Heart left ventricle (tissue), 13 donors: ENCODE results near the gene RASL10A.
"Not testable (repeated sequence)": the region's sequence is repeated elsewhere in the genome, so short reads cannot be mapped to it uniquely, and the experiment has no call there.

Source experiments
- POLR2A ChIP-seq, 2 donors: fragments of 450-650 bp; IDR thresholded peaks; one replicate each; pipeline ENCODE4 v1.6.1; 2017; ENCODE audit warnings: antibody characterized with exemption in 2 of 2, mild to moderate bottlenecking in 2 of 2, moderate library complexity in 2 of 2
- TF ChIP-seq, protein P1 (sequence below), 12 donors: fragments of 200-600 bp; sonication (generic) in 4 of 12; IDR thresholded peaks; one replicate each; pipeline versions ENCODE4 v1.5.0 to v1.8.0; 2018 to 2022; ENCODE audit warnings: antibody characterized with exemption in 12 of 12, mild to moderate bottlenecking in 5 of 12
- donor health status: ischemic (EF 13 %, LVEDD 7.1; RV severe dilation, severe dysfunction).
- donor health status: DM: no; HTN: yes; CAD: no.
- donor health status: DM: no; HTN: no; CAD: no.
- donor health status: ischemic (EF 25% LVEDD 6.9; RV normal size, moderate dysfunction).
- donor health status: ischemic (EF 25% LVEDD 5.7; RV mildly dilated, moderate dysfunction).
- donor health status: ischemic (EF 35%, LVEDD 5.7; RV mildly dilated, moderate dysfunction).
- donor health status: nonischemic (EF 11% LVEDD 7.7; RV severe dilation, severe dysfunction).
- donor health status: DM: yes; HTN: yes; CAD: no.
- donor health status: PGD.
- donor health status: ischemic (EF 29% LVEDD 5.4; RV normal size, mild dysfunction).
- donor health status: nonischemic (EF 23%, LVEDD 6.1; RV moderate dilation, normal function).

DNA sequence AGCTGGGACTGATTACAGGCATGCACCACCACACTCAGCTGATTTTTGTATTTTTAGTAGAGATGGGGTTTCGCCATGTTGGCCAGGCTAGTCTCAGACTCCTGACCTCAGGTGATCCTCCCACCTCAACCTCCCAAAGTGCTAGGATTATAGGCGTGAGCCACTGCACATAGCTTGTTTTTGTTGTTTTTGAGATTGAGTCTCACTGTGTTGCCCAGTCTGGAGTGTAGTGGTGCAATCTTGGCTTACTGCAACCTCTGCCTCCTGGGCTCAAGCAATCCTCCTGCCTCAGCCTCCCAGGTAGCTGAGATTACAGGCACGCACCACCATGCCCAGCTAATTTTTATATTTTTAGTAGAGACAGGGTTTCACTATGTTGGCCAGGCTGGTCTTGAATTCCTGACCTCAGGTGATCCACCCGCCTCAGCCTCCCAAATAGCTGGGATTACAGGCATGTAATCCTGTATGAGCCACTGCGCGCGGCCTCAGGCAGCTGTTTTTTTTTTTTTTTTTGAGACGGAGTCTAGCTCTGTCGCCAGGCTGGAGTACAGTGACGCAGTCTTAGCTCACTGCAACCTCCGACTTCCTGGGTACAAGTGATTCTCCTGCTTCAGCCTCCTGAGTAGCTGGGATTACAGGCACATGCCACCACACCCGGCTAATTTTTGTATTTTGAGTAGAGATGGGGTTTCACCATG is 41.8 kb upstream of the RASL10A start:
- TF ChIP-seq, protein P1, sequence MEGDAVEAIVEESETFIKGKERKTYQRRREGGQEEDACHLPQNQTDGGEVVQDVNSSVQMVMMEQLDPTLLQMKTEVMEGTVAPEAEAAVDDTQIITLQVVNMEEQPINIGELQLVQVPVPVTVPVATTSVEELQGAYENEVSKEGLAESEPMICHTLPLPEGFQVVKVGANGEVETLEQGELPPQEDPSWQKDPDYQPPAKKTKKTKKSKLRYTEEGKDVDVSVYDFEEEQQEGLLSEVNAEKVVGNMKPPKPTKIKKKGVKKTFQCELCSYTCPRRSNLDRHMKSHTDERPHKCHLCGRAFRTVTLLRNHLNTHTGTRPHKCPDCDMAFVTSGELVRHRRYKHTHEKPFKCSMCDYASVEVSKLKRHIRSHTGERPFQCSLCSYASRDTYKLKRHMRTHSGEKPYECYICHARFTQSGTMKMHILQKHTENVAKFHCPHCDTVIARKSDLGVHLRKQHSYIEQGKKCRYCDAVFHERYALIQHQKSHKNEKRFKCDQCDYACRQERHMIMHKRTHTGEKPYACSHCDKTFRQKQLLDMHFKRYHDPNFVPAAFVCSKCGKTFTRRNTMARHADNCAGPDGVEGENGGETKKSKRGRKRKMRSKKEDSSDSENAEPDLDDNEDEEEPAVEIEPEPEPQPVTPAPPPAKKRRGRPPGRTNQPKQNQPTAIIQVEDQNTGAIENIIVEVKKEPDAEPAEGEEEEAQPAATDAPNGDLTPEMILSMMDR (IDR thresholded peaks at IDR 0.05) = not testable (repeated sequence)
- not testable (repeated sequence) for TF ChIP-seq POLR2A (IDR thresholded peaks at IDR 0.05)
